ENCODE results near the gene CENPVL1. TPM values are rescaled to one million over a fixed set of nuclear protein-coding genes. Genes with fewer than 3 reads are reported as not detected.
"Not testable (repeated sequence)": the region's sequence is repeated elsewhere in the genome, so short reads cannot be mapped to it uniquely, and the experiment has no call there.

CENPVL1 gene
- polyA plus RNA-seq (2014; cell fraction: cytosol; rRNA removed): 0.13 TPM in 1 of 2 replicates, not detected in the other
- not detected in 2 replicates for polyA plus RNA-seq (2014; cell fraction: nucleus; rRNA removed)

- not testable (repeated sequence) for DNase-seq (ENCODE audit: low spot score)
Observed at GRCh38 chrX:51710277-51711164, at the start of gene CENPVL1. Gene CENPVL1 (plus strand): TSS chrX:51710512. CDS start chrX:51710512, 0 bp downstream.

- no peak for DNase-seq (ENCODE audit: low spot score)
Observed at GRCh38 chrX:51665981-51666380, 44.3 kb upstream of the CENPVL1 start.

- not testable (repeated sequence) for DNase-seq (ENCODE audit: low spot score)
Observed at GRCh38 chrX:51679689-51680433, 30.5 kb upstream of the CENPVL1 start.

GRCh38 chrX:51681808-51682719 is 28.2 kb upstream of the CENPVL1 start:
- DNase-seq (ENCODE audit: low spot score): not testable (repeated sequence)

GRCh38 chrX:51682720-51683062 is 27.6 kb upstream of the CENPVL1 start, which contains the start of gene CENPVL2:
Gene CENPVL2 (minus strand): TSS chrX:51682831. CDS start chrX:51682831, 0 bp downstream.
- DNase-seq (ENCODE audit: low spot score): not testable (repeated sequence)

- no peak for DNase-seq (ENCODE audit: low spot score)
Observed at GRCh38 chrX:51694254-51694653, 16.1 kb upstream of the CENPVL1 start.

GRCh38 chrX:51697397-51697796 is 12.9 kb upstream of the CENPVL1 start:
- DNase-seq (ENCODE audit: low spot score): no peak

GRCh38 chrX:51712943-51713647 is 2.8 kb downstream of the CENPVL1 start:
- DNase-seq (ENCODE audit: low spot score): not testable (repeated sequence)

GRCh38 chrX:51728202-51728601 is 17.9 kb downstream of the CENPVL1 start:
- DNase-seq (ENCODE audit: low spot score): no peak

GRCh38 chrX:51737091-51737490 is 26.8 kb downstream of the CENPVL1 start:
- no peak for DNase-seq (ENCODE audit: low spot score)

- no peak for DNase-seq (ENCODE audit: low spot score)
Observed at GRCh38 chrX:51742586-51742985, 32.3 kb downstream of the CENPVL1 start.

GRCh38 chrX:51743179-51743957 is 33.1 kb downstream of the CENPVL1 start, which contains the start of gene GSPT2:
Gene GSPT2 (plus strand): TSS chrX:51743442. CDS start chrX:51743627, 185 bp downstream.
- peak; percentile 62 for DNase-seq (ENCODE audit: low spot score)

GRCh38 chrX:51747671-51748070 is 37.4 kb downstream of the CENPVL1 start:
- no peak for DNase-seq (ENCODE audit: low spot score)

- DNase-seq (ENCODE audit: low spot score): peak; percentile 6
Observed at GRCh38 chrX:51759055-51759839, 48.9 kb downstream of the CENPVL1 start.

- DNase-seq (ENCODE audit: low spot score): no peak
Observed at GRCh38 chrX:51760657-51761056, 50.3 kb downstream of the CENPVL1 start.
